ENCODE results near the gene SHTN1. TPM values are rescaled to one million over a fixed set of nuclear protein-coding genes. Genes with fewer than 3 reads are reported as not detected.

The SHTN1 gene
- total and polyA plus RNA-seq, 2 experiments from 2014 or later = 6.7 to 8.0 TPM

GRCh38 chr10:116899626-116900025, 105.4 kb downstream of the SHTN1 start (continued):
- TF ChIP-seq CREB1 (CRISPR knock-in tag; IDR thresholded peaks at IDR 0.05; ENCODE audit: low read depth) (no peak), NANOG (IDR thresholded peaks at IDR 0.05; ENCODE audit: borderline replicate concordance) (no peak), CTCF (conservative IDR thresholded peaks at IDR 0.05; ENCODE audit: low read depth in 2 of 2) (no peak), ZNF114 (CRISPR knock-in tag; IDR thresholded peaks at IDR 0.05) (no peak), EZH2 (IDR thresholded peaks at IDR 0.05; ENCODE audit: low read depth, unreplicated experiment) (no peak)

- Histone ChIP-seq H3K4me2 (no peak overlapping the region), H3K4me3 (no peak overlapping the region), H3K4me1 (ENCODE audit: insufficient read depth) (peaks cover 13% of the 10 kb centered on the region), H2AFZ (no peak overlapping the region), H4K20me1 (replicated peaks; ENCODE audit: insufficient read depth) (no peaks in the 10 kb centered on the region), H3K9me2 (ENCODE audit: insufficient read depth) (peaks cover 8% of the 10 kb centered on the region; the same call in 1 of the 2 replicates), H3F3A (replicated peaks; ENCODE audit: low read depth) (no peaks in the 10 kb centered on the region), H3K27me3 (ENCODE audit: insufficient read depth) (no peaks in the 10 kb centered on the region), H3K27ac (ENCODE audit: low read depth) (no peak overlapping the region), H3K79me2 (replicated peaks; ENCODE audit: insufficient read depth) (no peaks in the 10 kb centered on the region), H3K36me3 (ENCODE audit: insufficient read depth) (no peaks in the 10 kb centered on the region)
- H3K9me3 Mint-ChIP-seq = no peaks in the 10 kb centered on the region
- H3K36me3 Mint-ChIP-seq (ENCODE audit: low read depth) = no peaks in the 10 kb centered on the region
- DNase-seq (ENCODE audit: low spot score) = no peak
- TF ChIP-seq NANOG (IDR thresholded peaks at IDR 0.05; ENCODE audit: borderline replicate concordance) (no peak), ZNF331 (CRISPR knock-in tag; IDR thresholded peaks at IDR 0.05; ENCODE audit: low read depth) (no peak), REST (IDR thresholded peaks at IDR 0.05; ENCODE audit: unreplicated experiment) (no peak), POLR2AphosphoS5 (IDR thresholded peaks at IDR 0.05; ENCODE audit: low read depth) (no peak), EZH2phosphoT487 (IDR thresholded peaks at IDR 0.05; ENCODE audit: unreplicated experiment) (no peak)
- no peak for ATAC-seq
- H3K4me3 Mint-ChIP-seq = no peak overlapping the region
- H3K27me3 Mint-ChIP-seq (ENCODE audit: insufficient read depth, low read depth, poor library complexity) = no peaks in the 10 kb centered on the region
- peak overlapping the region; percentile 71; the same call in 1 of the 2 replicates for H3K27ac Mint-ChIP-seq
- peaks cover 26% of the 10 kb centered on the region for H3K4me1 Mint-ChIP-seq
Measured at GRCh38 chr10:116893686-116894037, 111.3 kb downstream of the SHTN1 start.
